ENCODE data around the gene NTRK3. TPM values are rescaled to one million over a fixed set of nuclear protein-coding genes. Genes with fewer than 3 reads are reported as not detected.

The NTRK3 gene
- total and polyA plus RNA-seq, 5 donors = 2.6 to 5.5 (median 3.6) TPM

- H3K27ac ChIP-seq (ENCODE audit: low read length) = no peak overlapping the region
- H3K4me3 ChIP-seq (ENCODE audit: low read length) = no peak overlapping the region
- 62% methylated on average over 11 of the region's 11 CpGs for WGBS
- no peaks in the 10 kb centered on the region for H3K27me3 ChIP-seq (ENCODE audit: control insufficient read depth, insufficient read depth)
- intact Hi-C loops (cut with DNase I) = no loop called here
- no peak for ATAC-seq
- peaks cover 2% of the 10 kb centered on the region for H3K4me1 ChIP-seq (ENCODE audit: control insufficient read depth, insufficient read depth, low read length)
- no peak for DNase-seq
- H3K9me3 ChIP-seq (ENCODE audit: control insufficient read depth, low read length) = no peaks in the 10 kb centered on the region
These were observed 297.5 kb downstream of the NTRK3 start for GRCh38 chr15:87959080-87959479.

GRCh38 chr15:87955284-87955909 lies 301.1 kb downstream of the NTRK3 start:
- intact Hi-C loops (cut with DNase I) = no loop called here
- Histone ChIP-seq H3K9me3 (ENCODE audit: control insufficient read depth, low read length) (no peaks in the 10 kb centered on the region), H3K4me3 (ENCODE audit: low read length) (no peak overlapping the region), H3K27me3 (ENCODE audit: control insufficient read depth, insufficient read depth) (no peaks in the 10 kb centered on the region), H3K27ac (ENCODE audit: low read length) (no peak overlapping the region), H3K4me1 (ENCODE audit: control insufficient read depth, insufficient read depth, low read length) (peaks cover 6% of the 10 kb centered on the region)
- whole genome bisulfite sequencing = 67% methylated on average over 10 of the region's 10 CpGs
- DNase-seq (no peak), ATAC-seq (no peak)

- Histone ChIP-seq H3K27me3 (ENCODE audit: control insufficient read depth, insufficient read depth) (no peaks in the 10 kb centered on the region), H3K27ac (ENCODE audit: low read length) (no peak overlapping the region), H3K4me3 (ENCODE audit: low read length) (no peak overlapping the region), H3K4me1 (ENCODE audit: control insufficient read depth, insufficient read depth, low read length) (peaks cover 9% of the 10 kb centered on the region), H3K9me3 (ENCODE audit: control insufficient read depth, low read length) (no peaks in the 10 kb centered on the region)
- DNase-seq (no peak), ATAC-seq (peak in 1 of 2 donors; percentile 77)
- 47% methylated on average over 2 of the region's 2 CpGs for WGBS
- intact Hi-C loops (cut with DNase I) = no loop called here
These were observed 301.7 kb downstream of the NTRK3 start for GRCh38 chr15:87954793-87955192.

- Histone ChIP-seq H3K4me3 (ENCODE audit: low read length) (no peak overlapping the region), H3K27me3 (ENCODE audit: control insufficient read depth, insufficient read depth) (no peaks in the 10 kb centered on the region), H3K27ac (ENCODE audit: low read length) (no peak overlapping the region), H3K9me3 (ENCODE audit: control insufficient read depth, low read length) (no peaks in the 10 kb centered on the region), H3K4me1 (ENCODE audit: control insufficient read depth, insufficient read depth, low read length) (peaks cover 10% of the 10 kb centered on the region)
- WGBS = 93% methylated on average over 23 of the region's 23 CpGs
- ATAC-seq = no peak
- intact Hi-C loops (cut with DNase I) = no loop called here
- DNase-seq = no peak
These were observed 303.7 kb downstream of the NTRK3 start for GRCh38 chr15:87952736-87953287.

- DNase-seq = peak in 2 of 3 donors; percentile 46 to 65
- 39% methylated on average over 6 of the region's 6 CpGs for WGBS
- Histone ChIP-seq H3K4me1 (ENCODE audit: control insufficient read depth, insufficient read depth, low read length) (peaks cover 10% of the 10 kb centered on the region), H3K27ac (ENCODE audit: low read length) (peak overlapping the region; percentile 39), H3K27me3 (ENCODE audit: control insufficient read depth, insufficient read depth) (no peaks in the 10 kb centered on the region), H3K9me3 (ENCODE audit: control insufficient read depth, low read length) (no peaks in the 10 kb centered on the region), H3K4me3 (ENCODE audit: low read length) (no peak overlapping the region)
- intact Hi-C loops (cut with DNase I) = no loop called here
- peak; percentile 71 to 72 for ATAC-seq
These were observed 306.8 kb downstream of the NTRK3 start for GRCh38 chr15:87949575-87950223.

GRCh38 chr15:87949151-87949574 lies 307.4 kb downstream of the NTRK3 start:
- no peak overlapping the region for H3K27ac ChIP-seq (ENCODE audit: low read length)
- no peaks in the 10 kb centered on the region for H3K9me3 ChIP-seq (ENCODE audit: control insufficient read depth, low read length)
- no peak overlapping the region for H3K4me3 ChIP-seq (ENCODE audit: low read length)
- peak in 1 of 3 donors; percentile 52 for DNase-seq
- ATAC-seq = peak; percentile 40 to 56
- no peaks in the 10 kb centered on the region for H3K27me3 ChIP-seq (ENCODE audit: control insufficient read depth, insufficient read depth)
- H3K4me1 ChIP-seq (ENCODE audit: control insufficient read depth, insufficient read depth, low read length) = peaks cover 10% of the 10 kb centered on the region
- intact Hi-C loops (cut with DNase I) = no loop called here
- 48% methylated on average over 7 of the region's 7 CpGs for WGBS

GRCh38 chr15:87947560-87947959 lies 309.0 kb downstream of the NTRK3 start:
- Histone ChIP-seq H3K27me3 (ENCODE audit: control insufficient read depth, insufficient read depth) (no peaks in the 10 kb centered on the region), H3K27ac (ENCODE audit: low read length) (no peak overlapping the region), H3K9me3 (ENCODE audit: control insufficient read depth, low read length) (no peaks in the 10 kb centered on the region), H3K4me3 (ENCODE audit: low read length) (no peak overlapping the region), H3K4me1 (ENCODE audit: control insufficient read depth, insufficient read depth, low read length) (peaks cover 4% of the 10 kb centered on the region)
- intact Hi-C loops (cut with DNase I) = no loop called here
- 48% methylated on average over 3 of the region's 3 CpGs for WGBS
- DNase-seq = no peak
- ATAC-seq = no peak

GRCh38 chr15:87945246-87945645 lies 311.3 kb downstream of the NTRK3 start:
- H3K27me3 ChIP-seq (ENCODE audit: control insufficient read depth, insufficient read depth) = no peaks in the 10 kb centered on the region
- no peak overlapping the region for H3K4me3 ChIP-seq (ENCODE audit: low read length)
- ATAC-seq = no peak
- DNase-seq = no peak
- H3K4me1 ChIP-seq (ENCODE audit: control insufficient read depth, insufficient read depth, low read length) = peaks cover 8% of the 10 kb centered on the region
- no peaks in the 10 kb centered on the region for H3K9me3 ChIP-seq (ENCODE audit: control insufficient read depth, low read length)
- H3K27ac ChIP-seq (ENCODE audit: low read length) = no peak overlapping the region
- intact Hi-C loops (cut with DNase I) = no loop called here
- 81% methylated on average over 3 of the region's 3 CpGs for WGBS

GRCh38 chr15:87944691-87945090 lies 311.8 kb downstream of the NTRK3 start:
- H3K27ac ChIP-seq (ENCODE audit: low read length) = no peak overlapping the region

GRCh38 chr15:87944050-87944449 lies 312.5 kb downstream of the NTRK3 start:
- Histone ChIP-seq H3K4me3 (ENCODE audit: low read length) (no peak overlapping the region), H3K9me3 (ENCODE audit: control insufficient read depth, low read length) (no peaks in the 10 kb centered on the region), H3K27ac (ENCODE audit: low read length) (no peak overlapping the region), H3K4me1 (ENCODE audit: control insufficient read depth, insufficient read depth, low read length) (peaks cover 9% of the 10 kb centered on the region), H3K27me3 (ENCODE audit: control insufficient read depth, insufficient read depth) (no peaks in the 10 kb centered on the region)
- intact Hi-C loops (cut with DNase I) = no loop called here
- 79% methylated on average over 3 of the region's 3 CpGs for WGBS
- DNase-seq (no peak), ATAC-seq (no peak)

More at GRCh38 chr15:87944691-87945090, 311.8 kb downstream of the NTRK3 start:
- WGBS = 63% methylated on average over 7 of the region's 7 CpGs
- H3K27me3 ChIP-seq (ENCODE audit: control insufficient read depth, insufficient read depth) = no peaks in the 10 kb centered on the region
- no peak overlapping the region for H3K4me3 ChIP-seq (ENCODE audit: low read length)
- H3K4me1 ChIP-seq (ENCODE audit: control insufficient read depth, insufficient read depth, low read length) = peaks cover 9% of the 10 kb centered on the region
- ATAC-seq = peak in 1 of 2 donors; percentile 34
- DNase-seq = peak in 1 of 3 donors; percentile 43
- H3K9me3 ChIP-seq (ENCODE audit: control insufficient read depth, low read length) = no peaks in the 10 kb centered on the region
- intact Hi-C loops (cut with DNase I) = no loop called here

- DNase-seq (no peak), ATAC-seq (no peak)
- Histone ChIP-seq H3K4me3 (ENCODE audit: low read length) (no peak overlapping the region), H3K27ac (ENCODE audit: low read length) (no peak overlapping the region), H3K4me1 (ENCODE audit: control insufficient read depth, insufficient read depth, low read length) (peaks cover 9% of the 10 kb centered on the region), H3K9me3 (ENCODE audit: control insufficient read depth, low read length) (no peaks in the 10 kb centered on the region), H3K27me3 (ENCODE audit: control insufficient read depth, insufficient read depth) (no peaks in the 10 kb centered on the region)
- intact Hi-C loops (cut with DNase I) = no loop called here
- 48% methylated on average over 3 of the region's 3 CpGs for WGBS
These were observed 312.9 kb downstream of the NTRK3 start for GRCh38 chr15:87943626-87944025.

Measured in right cardiac atrium (tissue), 5 donors.